Thoracic aorta (tissue), 2 donors: ENCODE data around the gene SURF6. TPM values are rescaled to one million over a fixed set of nuclear protein-coding genes. Genes with fewer than 3 reads are reported as not detected.

ENCODE experiments used
- ATAC-seq: fragments of 150-250 bp; one replicate; pipeline ENCODE4 v1.8.0; 2017; ENCODE audit warnings: low read depth; ENCODE audit not compliant: insufficient number of reproducible peaks, low FRiP score
- DNase-seq: peaks from one replicate; pipeline ENCODE4 v3.0.0-alpha.2; 2020; ENCODE audit warnings: low spot score
- H3K27ac ChIP-seq, 2 donors: fragments of 200-600 bp; sonication (generic); 1 replicate in 1 of 2; 2 replicates in 1 of 2; pipeline ENCODE4 v1.5.1; 2016; ENCODE audit warnings: mild to moderate bottlenecking in 2 of 2, moderate library complexity in 2 of 2
- H3K27me3 ChIP-seq: fragments of 200-600 bp; sonication (generic); replicated peaks from 2 replicates; pipeline ENCODE4 v1.6.0; 2016; ENCODE audit warnings: mild to moderate bottlenecking; ENCODE audit not compliant: insufficient read depth
- H3K36me3 ChIP-seq: fragments of 200-600 bp; sonication (generic); one replicate; pipeline ENCODE4 v1.5.1; 2016
- H3K4me1 ChIP-seq, 2 donors: fragments of 200-600 bp; sonication (generic); 1 replicate in 1 of 2; 2 replicates in 1 of 2; pipeline versions ENCODE4 v1.5.1 to v1.6.0; 2016; ENCODE audit warnings: low read depth in 2 of 2, mild to moderate bottlenecking in 1 of 2; ENCODE audit not compliant: control insufficient read depth in 1 of 2
- H3K4me3 ChIP-seq: fragments of 200-600 bp; sonication (generic); 2 replicates; pipeline ENCODE4 v1.5.1; 2016; ENCODE audit warnings: mild to moderate bottlenecking
- H3K9me3 ChIP-seq: fragments of 200-600 bp; sonication (generic); 2 replicates; pipeline ENCODE4 v1.5.1; 2016
- total RNA-seq, 2 donors: library from RNA; depleted of rRNA; stranded (reverse); fragments of >200 nt; gene quantifications; one replicate each; pipeline versions ENCODE4 v1.1.0 to v1.2.3, GENCODE V29; 2016
- TF ChIP-seq, protein P1 (sequence below): fragments of 200-600 bp; sonication (generic); IDR thresholded peaks from one replicate; pipeline ENCODE4 v1.5.1; 2019; ENCODE audit warnings: antibody characterized with exemption

The SURF6 gene
- total RNA-seq, 2 donors from 2014 or later: 11.6 to 46.1 TPM

DNA sequence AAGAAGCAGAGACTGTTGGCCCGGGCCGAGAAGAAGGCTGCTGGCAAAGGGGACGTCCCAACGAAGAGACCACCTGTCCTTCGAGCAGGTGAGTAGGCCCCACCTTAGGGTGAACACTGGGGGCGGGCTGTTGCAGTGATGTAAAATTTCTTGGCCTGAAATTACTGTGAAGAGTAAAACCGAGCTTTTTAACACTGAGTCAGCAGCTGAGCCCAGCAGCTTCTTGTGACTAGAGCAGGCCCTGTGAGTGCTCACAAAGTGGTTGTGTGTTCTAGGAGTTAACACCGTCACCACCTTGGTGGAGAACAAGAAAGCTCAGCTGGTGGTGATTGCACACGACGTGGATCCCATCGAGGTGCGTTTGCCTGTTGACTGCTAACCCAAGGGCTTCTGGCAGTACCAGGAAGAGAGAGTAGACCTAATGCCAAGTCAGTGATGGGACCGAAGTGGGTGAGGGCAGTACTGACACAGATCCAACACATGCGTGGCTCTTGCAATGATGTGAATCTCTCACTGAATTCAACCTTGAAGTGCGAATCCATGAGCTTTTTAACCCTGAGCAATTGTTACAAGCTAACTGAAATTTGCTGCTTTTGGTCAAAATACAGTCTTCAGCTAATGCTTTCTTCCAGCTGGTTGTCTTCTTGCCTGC is 14.1 kb upstream of the SURF6 start:
- DNase-seq (no peak), ATAC-seq (no peak)
- Histone ChIP-seq H3K36me3 (peaks cover 43% of the 10 kb centered on the region), H3K9me3 (no peaks in the 10 kb centered on the region), H3K27me3 (no peaks in the 10 kb centered on the region), H3K4me3 (no peak overlapping the region), H3K4me1 (peaks cover 18 to 39% of the 10 kb centered on the region in 2 donors), H3K27ac (no peak overlapping the region)
- TF ChIP-seq, protein P1, sequence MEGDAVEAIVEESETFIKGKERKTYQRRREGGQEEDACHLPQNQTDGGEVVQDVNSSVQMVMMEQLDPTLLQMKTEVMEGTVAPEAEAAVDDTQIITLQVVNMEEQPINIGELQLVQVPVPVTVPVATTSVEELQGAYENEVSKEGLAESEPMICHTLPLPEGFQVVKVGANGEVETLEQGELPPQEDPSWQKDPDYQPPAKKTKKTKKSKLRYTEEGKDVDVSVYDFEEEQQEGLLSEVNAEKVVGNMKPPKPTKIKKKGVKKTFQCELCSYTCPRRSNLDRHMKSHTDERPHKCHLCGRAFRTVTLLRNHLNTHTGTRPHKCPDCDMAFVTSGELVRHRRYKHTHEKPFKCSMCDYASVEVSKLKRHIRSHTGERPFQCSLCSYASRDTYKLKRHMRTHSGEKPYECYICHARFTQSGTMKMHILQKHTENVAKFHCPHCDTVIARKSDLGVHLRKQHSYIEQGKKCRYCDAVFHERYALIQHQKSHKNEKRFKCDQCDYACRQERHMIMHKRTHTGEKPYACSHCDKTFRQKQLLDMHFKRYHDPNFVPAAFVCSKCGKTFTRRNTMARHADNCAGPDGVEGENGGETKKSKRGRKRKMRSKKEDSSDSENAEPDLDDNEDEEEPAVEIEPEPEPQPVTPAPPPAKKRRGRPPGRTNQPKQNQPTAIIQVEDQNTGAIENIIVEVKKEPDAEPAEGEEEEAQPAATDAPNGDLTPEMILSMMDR: no peak

DNA sequence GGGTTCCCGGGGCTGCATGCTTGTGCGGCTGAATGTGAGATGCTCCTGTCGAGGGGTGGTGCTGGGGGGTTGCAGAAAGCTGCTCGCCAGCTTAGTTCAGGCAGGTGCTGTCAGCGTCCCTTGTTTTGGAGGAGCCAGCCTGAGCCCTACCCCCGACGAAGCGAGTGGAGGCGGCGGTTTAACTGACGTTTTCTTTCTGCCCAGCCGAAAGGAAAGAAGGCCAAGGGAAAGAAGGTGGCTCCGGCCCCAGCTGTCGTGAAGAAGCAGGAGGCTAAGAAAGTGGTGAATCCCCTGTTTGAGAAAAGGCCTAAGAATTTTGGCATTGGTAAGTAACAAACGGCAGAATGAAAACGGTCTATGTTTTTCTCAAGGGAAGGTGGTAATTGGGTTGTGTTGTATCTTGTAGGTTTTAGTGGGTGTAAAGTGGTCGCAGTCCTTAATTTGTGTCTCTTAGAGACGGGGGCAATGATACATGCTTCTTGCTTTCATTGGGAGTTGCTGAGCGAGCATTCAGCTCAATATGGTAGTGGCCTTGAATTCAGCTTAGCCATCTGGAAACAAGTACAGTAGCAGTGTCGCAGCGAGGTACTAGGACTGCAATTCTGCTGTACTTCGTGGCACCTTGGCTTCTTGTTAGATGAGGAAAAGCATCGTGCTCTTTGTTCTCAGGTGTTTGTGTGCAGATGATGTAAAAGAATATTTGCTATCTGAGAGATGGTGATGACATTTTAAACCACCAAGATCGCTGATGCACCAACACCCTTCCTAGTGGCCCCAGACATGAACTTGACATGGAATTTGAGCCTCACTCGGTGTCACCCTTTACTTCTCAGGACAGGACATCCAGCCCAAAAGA is 13.0 kb upstream of the SURF6 start:
- H3K27me3 ChIP-seq: no peaks in the 10 kb centered on the region
- H3K9me3 ChIP-seq: no peaks in the 10 kb centered on the region
- no peak for DNase-seq
- peaks cover 15 to 32% of the 10 kb centered on the region in 2 donors for H3K4me1 ChIP-seq
- TF ChIP-seq, protein P1: no peak
- peak overlapping the region; percentile 87 for H3K4me3 ChIP-seq
- no peak for ATAC-seq
- H3K27ac ChIP-seq: peak overlapping the region; percentile 88 to 96
- H3K36me3 ChIP-seq: peaks cover 52% of the 10 kb centered on the region

DNA sequence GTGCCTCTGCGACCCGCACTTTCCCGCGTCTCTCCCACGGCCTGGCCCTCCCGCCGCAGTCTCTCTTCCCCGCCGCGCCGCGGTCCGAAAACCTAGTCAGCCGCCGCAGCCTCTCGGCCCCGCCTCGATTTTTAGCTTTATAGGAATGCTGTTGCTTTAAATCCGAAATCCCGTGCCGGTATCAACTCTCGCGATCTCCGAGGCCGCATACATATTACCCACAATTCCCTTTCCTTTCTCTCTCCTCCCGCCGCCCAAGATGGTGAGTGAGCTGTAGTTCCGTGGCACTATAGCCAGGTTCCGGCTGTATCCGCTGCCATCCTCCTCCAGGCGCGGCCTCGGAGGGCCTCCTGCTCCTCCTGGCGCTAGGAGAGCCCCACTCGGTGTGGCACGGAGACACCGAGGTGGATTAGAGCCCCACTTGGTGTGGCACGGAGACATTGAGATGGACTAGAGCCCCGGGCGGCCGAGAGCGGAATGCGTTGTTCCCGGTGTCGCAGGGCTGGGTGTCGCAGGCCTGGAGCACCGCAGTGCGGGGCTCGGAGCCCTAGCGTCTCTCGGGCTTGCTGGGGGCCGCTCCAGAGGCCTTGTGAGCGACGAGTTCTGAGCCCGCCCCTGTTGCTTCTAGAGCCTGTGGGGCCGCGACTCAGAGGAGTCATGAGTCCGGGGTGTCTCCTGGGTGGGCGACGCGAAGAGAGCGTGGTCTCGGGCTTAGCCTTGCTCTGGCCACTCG is 12.2 kb upstream of the SURF6 start, which contains the start of the genes MED22 and RPL7A:
TSS of gene MED22 (minus strand) at position 147 of the 733 bp plus-strand sequence. CDS start 1,469 bp downstream, outside the sequence.
TSS of gene RPL7A (plus strand) at position 234 of the 733 bp plus-strand sequence. CDS start at position 260, 26 bp downstream.
- ATAC-seq: peak; percentile 85
- Histone ChIP-seq H3K27me3 (no peaks in the 10 kb centered on the region), H3K27ac (peak within 1 kb of the TSS; percentile 88 to 96), H3K4me1 (peaks cover 15 to 32% of the 10 kb centered on the region in 2 donors), H3K9me3 (no peaks in the 10 kb centered on the region), H3K36me3 (peaks cover 60% of the 10 kb centered on the region), H3K4me3 (peak within 1 kb of the TSS; percentile 87)
- DNase-seq: peak; percentile 95
- TF ChIP-seq, protein P1: no peak

DNA sequence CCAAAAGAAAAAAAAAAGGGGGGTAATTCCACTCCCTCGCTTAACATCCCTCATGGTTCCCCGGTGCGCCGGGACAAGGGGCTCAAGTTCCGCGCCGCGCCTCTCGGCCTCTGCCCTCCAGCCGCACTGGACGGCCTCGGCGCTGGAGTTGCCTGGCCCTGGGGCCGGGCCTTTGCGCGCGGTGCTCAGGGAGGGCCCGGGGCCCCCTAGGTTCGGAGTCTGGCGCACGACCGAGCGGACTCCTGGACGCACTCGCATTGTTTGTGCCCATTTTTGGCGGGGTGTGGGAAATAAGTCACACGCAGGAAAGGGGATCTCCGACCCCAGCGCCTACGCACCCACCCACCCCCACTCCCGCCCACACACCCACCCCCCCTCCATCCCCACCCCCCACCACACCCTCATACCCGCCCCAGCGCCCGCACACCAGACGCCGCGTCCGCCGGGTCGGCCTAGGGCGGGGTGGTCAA is 11.6 kb upstream of the SURF6 start:
- H3K27ac ChIP-seq: peak overlapping the region; percentile 88 to 96
- H3K9me3 ChIP-seq: no peaks in the 10 kb centered on the region
- H3K27me3 ChIP-seq: no peaks in the 10 kb centered on the region
- no peak for DNase-seq
- peak overlapping the region; percentile 87 for H3K4me3 ChIP-seq
- ATAC-seq: no peak
- TF ChIP-seq, protein P1: no peak
- H3K4me1 ChIP-seq: peaks cover 15 to 32% of the 10 kb centered on the region in 2 donors
- peaks cover 66% of the 10 kb centered on the region for H3K36me3 ChIP-seq
